HEK293 (cell line): Measurements from ENCODE around the gene EML4.
A peak's percentile ranks its signal among the peaks of the same experiment; 100 is the strongest.

Source experiments
- CTCF ChIA-PET: fragments of 350-600 bp; formaldehyde crosslinking; extraction: SDS; loops from one replicate; lab custom pipeline; 2021; ENCODE audit warnings: antibody characterized with exemption; lab: Yijun Ruan, JAX
- POLR2A ChIA-PET: fragments of 300-600 bp; formaldehyde crosslinking; extraction: SDS; loops from one replicate; lab custom pipeline; 2020; ENCODE audit warnings: antibody characterized with exemption, inconsistent platforms; lab: Yijun Ruan, JAX
- H3K27ac ChIP-seq: fragments of 200-500 bp; sonication (Bioruptor generic); 2 replicates; pipeline ENCODE4 v1.5.1; 2014; ENCODE audit warnings: low read depth, low read length, control low read depth, inconsistent platforms; ENCODE audit errors: extremely low read depth
- H3K36me3 ChIP-seq, 2 experiments: fragments of 200-500 bp in 1 of 2; sonication (Bioruptor generic) in 1 of 2; 1 replicate in 1 of 2; 2 replicates in 1 of 2; pipeline ENCODE4 v1.5.1; 2014 to 2017; ENCODE audit warnings: inconsistent platforms in 2 of 2, low read length in 2 of 2; ENCODE audit not compliant: control insufficient read depth in 2 of 2, insufficient read depth in 1 of 2
- H3K4me1 ChIP-seq: fragments of 200-500 bp; sonication (Bioruptor generic); 2 replicates; pipeline ENCODE4 v1.5.1; 2014; ENCODE audit warnings: mild to moderate bottlenecking, low read length, inconsistent platforms; ENCODE audit not compliant: control insufficient read depth, insufficient read depth
- H3K4me3 ChIP-seq: 2 replicates; pipeline ENCODE4 v1.5.1; 2011; ENCODE audit warnings: low read depth, mild to moderate bottlenecking, control low read depth, low read length, moderate library complexity
- H3K9me3 ChIP-seq: fragments of 200-500 bp; sonication (Bioruptor generic); 2 replicates; pipeline ENCODE4 v1.5.1; 2014; ENCODE audit warnings: low read depth, low read length, inconsistent platforms; ENCODE audit not compliant: control insufficient read depth, insufficient read depth
- GLIS2 ChIP-seq: fragments of 450-650 bp; formaldehyde crosslinking; IDR thresholded peaks from 2 replicates; pipeline ENCODE4 v1.5.1; 2016; ENCODE audit warnings: missing biosample characterization, missing genetic modification characterization
- PRDM2 ChIP-seq: fragments of 450-650 bp; formaldehyde crosslinking; IDR thresholded peaks from 2 replicates; pipeline ENCODE4 v1.5.1; 2016; ENCODE audit warnings: missing biosample characterization, missing genetic modification characterization, borderline replicate concordance
- PRDM6 ChIP-seq: fragments of 450-650 bp; formaldehyde crosslinking; IDR thresholded peaks from 2 replicates; pipeline ENCODE4 v1.5.1; 2017; ENCODE audit warnings: missing biosample characterization, missing genetic modification characterization
- ZBTB7A ChIP-seq: fragments of 450-650 bp; formaldehyde crosslinking; IDR thresholded peaks from 2 replicates; pipeline ENCODE4 v1.5.1; 2016; ENCODE audit warnings: low read depth, missing biosample characterization, missing genetic modification characterization
- ZFHX2 ChIP-seq: fragments of 450-650 bp; formaldehyde crosslinking; conservative IDR thresholded peaks from 2 replicates; pipeline ENCODE4 v1.5.1; 2016; ENCODE audit warnings: missing biosample characterization, missing genetic modification characterization
- ZNF121 ChIP-seq: fragments of 450-650 bp; formaldehyde crosslinking; IDR thresholded peaks from 2 replicates; pipeline ENCODE4 v1.5.1; 2016; ENCODE audit warnings: missing biosample characterization, missing genetic modification characterization
- ZNF140 ChIP-seq: fragments of 450-650 bp; formaldehyde crosslinking; IDR thresholded peaks from 2 replicates; pipeline ENCODE4 v1.5.1; 2016; ENCODE audit warnings: missing biosample characterization, missing genetic modification characterization
- ZNF169 ChIP-seq: fragments of 450-650 bp; formaldehyde crosslinking; IDR thresholded peaks from 2 replicates; pipeline ENCODE4 v1.5.1; 2016; ENCODE audit warnings: missing biosample characterization, missing genetic modification characterization
- ZNF2 ChIP-seq: fragments of 450-650 bp; formaldehyde crosslinking; IDR thresholded peaks from 2 replicates; pipeline ENCODE4 v1.5.1; 2016; ENCODE audit warnings: missing biosample characterization, missing genetic modification characterization
- ZNF366 ChIP-seq: fragments of 450-650 bp; formaldehyde crosslinking; conservative IDR thresholded peaks from 2 replicates; pipeline ENCODE4 v1.5.1; 2016; ENCODE audit warnings: missing biosample characterization, missing genetic modification characterization
- ZNF560 ChIP-seq: fragments of 450-650 bp; formaldehyde crosslinking; IDR thresholded peaks from 2 replicates; pipeline ENCODE4 v1.5.1; 2017; ENCODE audit warnings: missing biosample characterization, missing genetic modification characterization, borderline replicate concordance
- ZNF610 ChIP-seq: fragments of 450-650 bp; formaldehyde crosslinking; IDR thresholded peaks from 2 replicates; pipeline ENCODE4 v1.5.1; 2016; ENCODE audit warnings: missing biosample characterization, missing genetic modification characterization, borderline replicate concordance

The EML4 gene

DNA sequence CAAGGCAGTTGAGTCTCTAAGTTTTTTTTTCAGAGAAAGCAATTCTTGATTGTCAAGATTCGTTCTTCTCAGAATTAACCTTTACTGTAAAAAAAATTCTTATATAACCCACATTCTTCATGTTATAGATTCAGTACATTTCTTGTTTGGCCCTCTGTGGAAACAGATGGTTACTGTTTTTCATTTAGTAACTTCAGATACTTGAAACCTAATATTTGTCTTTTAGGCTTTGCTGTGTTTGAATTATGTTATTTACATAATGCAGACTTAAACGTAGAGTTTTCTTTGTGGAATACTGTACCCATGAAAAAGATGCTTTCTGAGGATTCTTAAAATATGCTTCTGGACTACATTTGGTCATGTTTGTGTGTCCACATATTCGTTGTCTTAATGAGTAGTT lies 48.2 kb downstream of the EML4 start:
- H3K4me1 ChIP-seq: peaks cover 11% of the 10 kb centered on the region; the same call in 1 of the 2 replicates
- POLR2A ChIA-PET: no interaction called here
- H3K9me3 ChIP-seq: no peaks in the 10 kb centered on the region
- H3K27ac ChIP-seq: no peak overlapping the region
- H3K4me3 ChIP-seq: no peak overlapping the region
- TF ChIP-seq GLIS2 (tag by site-specific recombination): no peak
- TF ChIP-seq PRDM2 (tag by site-specific recombination): no peak
- TF ChIP-seq ZNF2 (tag by site-specific recombination): no peak
- TF ChIP-seq ZNF169 (tag by site-specific recombination): no peak
- TF ChIP-seq PRDM6 (tag by site-specific recombination): 0 out of 2 replicates have a peak, but pooled peaks have one; percentile 30
- CTCF ChIA-PET: no interaction called here
- H3K36me3 ChIP-seq: no peaks in the 10 kb centered on the region

DNA sequence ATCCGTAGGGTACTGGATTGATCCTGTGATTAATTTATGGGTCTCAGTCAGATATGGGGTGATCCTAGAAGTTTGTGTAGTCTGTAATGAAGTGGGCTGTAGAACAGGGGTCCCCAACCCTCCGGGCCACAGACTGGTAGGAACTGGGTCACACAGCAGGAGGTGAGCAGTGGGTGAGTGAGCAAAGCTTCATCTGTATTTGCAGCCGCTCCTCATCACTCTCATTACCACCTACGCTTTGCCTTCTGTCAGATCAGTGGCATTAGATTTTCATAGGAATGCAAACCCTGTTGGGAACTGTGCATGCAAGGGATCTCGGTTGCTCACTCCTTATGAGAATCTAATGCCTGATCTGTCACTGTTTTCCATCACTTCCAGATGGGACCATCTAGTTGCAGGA lies 48.8 kb downstream of the EML4 start:
- CTCF ChIA-PET: no interaction called here
- Histone ChIP-seq H3K36me3 (no peaks in the 10 kb centered on the region), H3K9me3 (no peaks in the 10 kb centered on the region), H3K4me1 (peaks cover 11% of the 10 kb centered on the region; the same call in 1 of the 2 replicates), H3K27ac (no peak overlapping the region), H3K4me3 (no peak overlapping the region)
- TF ChIP-seq ZFHX2 (tag by site-specific recombination): 0 out of 2 replicates have a peak, but pooled peaks have one; percentile 30
- peak; percentile 99 for TF ChIP-seq ZNF610 (tag by site-specific recombination)
- TF ChIP-seq ZNF140: no peak
- POLR2A ChIA-PET: no interaction called here

GRCh38 chr2:42218712-42219111 lies 49.6 kb downstream of the EML4 start:
- H3K4me3 ChIP-seq: no peak overlapping the region
- no peak overlapping the region for H3K27ac ChIP-seq
- TF ChIP-seq ZNF560 (tag by site-specific recombination): no peak
- TF ChIP-seq ZNF366 (tag by site-specific recombination): no peak
- no peak for TF ChIP-seq ZBTB7A
- peak; percentile 28; the same call in 1 of the 2 replicates for TF ChIP-seq ZNF121 (tag by site-specific recombination)
- ChIA-PET CTCF (interaction anchor here (0.6 kb wide), 2 partner anchors 37 to 164 kb away, joined by 3 to 4 read pairs; no protein-coding TSS in a partner anchor), POLR2A (no interaction called here)
- no peaks in the 10 kb centered on the region for H3K36me3 ChIP-seq
- H3K4me1 ChIP-seq: peaks cover 8% of the 10 kb centered on the region; the same call in 1 of the 2 replicates
- no peaks in the 10 kb centered on the region for H3K9me3 ChIP-seq
